ENCODE data around the gene SLX4IP. TPM values are rescaled to one million over a fixed set of nuclear protein-coding genes. Genes with fewer than 3 reads are reported as not detected.
A peak's percentile ranks its signal among the peaks of the same experiment; 100 is the strongest.

The SLX4IP gene
- total and polyA plus RNA-seq, 2 donors (not counting 3 experiments of a cell fraction or from before 2014, with no cell fraction given), result 1.9 to 4.5 TPM

DNA sequence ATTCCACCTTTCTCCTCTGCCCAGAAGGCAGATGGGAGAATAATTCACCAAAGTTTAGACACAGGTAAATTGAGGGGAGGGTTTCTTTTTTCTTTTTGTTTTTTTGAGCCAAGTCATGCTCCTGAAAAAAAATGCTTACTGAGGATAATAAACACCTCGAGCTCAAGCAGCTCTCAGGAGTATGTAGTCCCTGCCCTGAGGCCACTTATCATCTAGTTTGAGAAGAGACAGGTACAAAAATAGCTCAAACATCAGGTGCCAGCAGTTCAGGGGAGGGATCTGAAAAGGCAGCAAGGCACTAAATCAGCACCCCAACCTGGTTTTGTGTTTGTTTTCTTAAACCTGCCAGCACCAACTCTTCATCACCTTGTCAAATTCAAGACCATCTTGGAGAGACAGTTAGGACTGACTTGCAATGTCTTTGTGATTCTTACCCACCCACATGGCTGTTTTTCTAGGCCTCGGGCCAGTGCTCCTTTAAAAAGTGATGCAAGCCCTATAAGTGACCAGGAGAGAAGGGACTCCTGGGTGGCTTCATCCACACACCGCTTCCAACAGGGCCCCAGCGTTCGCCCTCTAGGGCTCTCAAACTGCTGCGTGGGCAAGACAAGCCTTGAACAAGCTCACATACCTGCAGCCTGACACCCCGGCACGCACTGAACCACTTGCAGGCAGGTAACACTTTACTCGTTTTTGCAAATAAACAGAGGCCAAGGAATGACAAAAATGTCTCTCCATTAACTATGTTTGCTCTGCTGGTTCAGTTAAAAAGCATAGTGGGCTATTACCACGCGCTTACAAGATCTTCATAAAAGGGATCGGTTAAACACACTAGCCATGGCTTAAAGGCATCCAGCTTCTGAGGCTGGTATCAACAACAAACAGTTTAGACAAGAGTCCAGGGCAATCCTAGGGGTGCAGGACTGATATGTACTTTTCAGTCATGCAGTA, 224.8 kb downstream of the SLX4IP start:
- no peak overlapping the region for H3K9ac ChIP-seq (replicated peaks; ENCODE audit: extremely low read depth, insufficient read depth, low read length)
- peaks cover 20 to 53% of the 10 kb centered on the region in 2 experiments for H3K36me3 ChIP-seq (ENCODE audit: control insufficient read depth in 2 of 2, extremely low read depth in 1 of 2, insufficient read depth in 2 of 2, low read length in 2 of 2)
- intact Hi-C loops (cut with micrococcal nuclease), result no loop called here
- no peaks in the 10 kb centered on the region for H3K9me3 ChIP-seq (replicated peaks; ENCODE audit: control insufficient read depth, insufficient read depth, low read length)
- H2AFZ ChIP-seq (ENCODE audit: low read depth, low read length), result no peak overlapping the region
- TF ChIP-seq, protein P1, sequence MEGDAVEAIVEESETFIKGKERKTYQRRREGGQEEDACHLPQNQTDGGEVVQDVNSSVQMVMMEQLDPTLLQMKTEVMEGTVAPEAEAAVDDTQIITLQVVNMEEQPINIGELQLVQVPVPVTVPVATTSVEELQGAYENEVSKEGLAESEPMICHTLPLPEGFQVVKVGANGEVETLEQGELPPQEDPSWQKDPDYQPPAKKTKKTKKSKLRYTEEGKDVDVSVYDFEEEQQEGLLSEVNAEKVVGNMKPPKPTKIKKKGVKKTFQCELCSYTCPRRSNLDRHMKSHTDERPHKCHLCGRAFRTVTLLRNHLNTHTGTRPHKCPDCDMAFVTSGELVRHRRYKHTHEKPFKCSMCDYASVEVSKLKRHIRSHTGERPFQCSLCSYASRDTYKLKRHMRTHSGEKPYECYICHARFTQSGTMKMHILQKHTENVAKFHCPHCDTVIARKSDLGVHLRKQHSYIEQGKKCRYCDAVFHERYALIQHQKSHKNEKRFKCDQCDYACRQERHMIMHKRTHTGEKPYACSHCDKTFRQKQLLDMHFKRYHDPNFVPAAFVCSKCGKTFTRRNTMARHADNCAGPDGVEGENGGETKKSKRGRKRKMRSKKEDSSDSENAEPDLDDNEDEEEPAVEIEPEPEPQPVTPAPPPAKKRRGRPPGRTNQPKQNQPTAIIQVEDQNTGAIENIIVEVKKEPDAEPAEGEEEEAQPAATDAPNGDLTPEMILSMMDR (IDR thresholded peaks at IDR 0.05; ENCODE audit: extremely low read depth in 1 of 2, insufficient read depth in 1 of 2, low read depth in 1 of 2, low read length in 2 of 2), result no peak
- TF ChIP-seq POLR2A (IDR thresholded peaks at IDR 0.05; ENCODE audit: low read depth, low read length) (no peak), FOS (IDR thresholded peaks at IDR 0.05; ENCODE audit: borderline replicate concordance, insufficient read depth, low read length) (no peak)
- TF ChIP-seq, protein P2, sequence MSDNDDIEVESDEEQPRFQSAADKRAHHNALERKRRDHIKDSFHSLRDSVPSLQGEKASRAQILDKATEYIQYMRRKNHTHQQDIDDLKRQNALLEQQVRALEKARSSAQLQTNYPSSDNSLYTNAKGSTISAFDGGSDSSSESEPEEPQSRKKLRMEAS (IDR thresholded peaks at IDR 0.05; ENCODE audit: insufficient read depth, insufficient read length), result no peak
- peaks cover 38% of the 10 kb centered on the region for H3K79me2 ChIP-seq (ENCODE audit: control insufficient read depth, insufficient read depth, low read length)
- no peak overlapping the region for H3K4me3 ChIP-seq (replicated peaks in 1 of 3; ENCODE audit: insufficient read depth in 1 of 3, low read depth in 1 of 3, low read length in 3 of 3)
- dilution Hi-C loops (cut with MboI; ENCODE audit: extremely low pct_ligation_motif_present, low sequenced_read_pairs), result no loop called here
- peak; percentile 12 for FAIRE-seq
- no peak for DNase-seq (ENCODE audit: low read depth, low spot score)
- CTCF ChIA-PET, result interaction anchor here (0.6 to 1.6 kb wide), 4 partner anchors 11 to 247 kb away, joined by 3 to 5 read pairs (median 4); no protein-coding TSS in a partner anchor
- peaks cover 11% of the 10 kb centered on the region for H3K4me1 ChIP-seq (ENCODE audit: control insufficient read depth, extremely low read depth, insufficient read depth, low read length)
- H3K4me2 ChIP-seq (ENCODE audit: insufficient read depth, low read length), result no peak overlapping the region
- no peaks in the 10 kb centered on the region for H3K27me3 ChIP-seq (ENCODE audit: control insufficient read depth in 2 of 2, insufficient read depth in 2 of 2, low read length in 2 of 2)
- H3K9me1 ChIP-seq (replicated peaks; ENCODE audit: control insufficient read depth, extremely low read depth, insufficient read depth, low read length), result no peaks in the 10 kb centered on the region
- BruUV-seq (replicated peaks), result no TSS peak
- POLR2A ChIA-PET, result no interaction called here
- no peak overlapping the region for H3K27ac ChIP-seq (ENCODE audit: insufficient read depth, low read depth, low read length)
- H4K20me1 ChIP-seq (replicated peaks; ENCODE audit: control insufficient read depth, extremely low read depth, insufficient read depth, low read length), result no peaks in the 10 kb centered on the region
